Mammary epithelial cell (primary cell): ENCODE measurements around the gene NFYA.

Source experiments
- CTCF ChIP-seq, 2 donors: IDR thresholded peaks in 1 of 2; conservative IDR thresholded peaks in 1 of 2; 2 replicates each; pipeline ENCODE4 v1.5.1; 2011 to 2012; ENCODE audit warnings: inconsistent platforms in 2 of 2, low read length in 2 of 2, mild to moderate bottlenecking in 2 of 2, control low read depth in 1 of 2, low read depth in 1 of 2; ENCODE audit not compliant: insufficient read depth in 1 of 2; ENCODE audit errors: extremely low read depth in 1 of 2
- EZH2 ChIP-seq: IDR thresholded peaks from 2 replicates; pipeline ENCODE4 v1.6.1; 2012; ENCODE audit warnings: low read length, inconsistent platforms, borderline replicate concordance

GRCh38 chr6:41040101-41040939, 32.5 kb upstream of the NFYA start:
- TF ChIP-seq CTCF (conservative IDR thresholded peaks at IDR 0.05 in 1 of 2, IDR thresholded peaks at IDR 0.05 in 1 of 2; ENCODE audit: extremely low read depth in 1 of 2, insufficient read depth in 1 of 2, low read depth in 1 of 2, low read length in 2 of 2) (no peak), EZH2 (no peak)
